Right lobe of liver (tissue), 4 donors: ENCODE results near the gene SPIRE1.

ENCODE experiments used
- CTCF ChIP-seq, 4 donors: fragments of 200-600 bp in 3 of 4; fragments of 450-650 bp in 1 of 4; IDR thresholded peaks; one replicate each; pipeline versions ENCODE4 v1.5.1 to v1.8.0; 2016 to 2022; ENCODE audit warnings: antibody characterized with exemption in 4 of 4, mild to moderate bottlenecking in 2 of 4
- POLR2A ChIP-seq: fragments of 450-650 bp; IDR thresholded peaks from one replicate; pipeline ENCODE4 v1.6.1; 2017; ENCODE audit warnings: antibody characterized with exemption, mild to moderate bottlenecking
- donor health status: DM: no; HTN: no; CAD: no.
- donor health status: DM: no; HTN: no; CAD: no.
- donor health status: DM: no; HTN: yes; CAD: no.

- no peak for TF ChIP-seq CTCF (IDR thresholded peaks at IDR 0.05)
- no peak for TF ChIP-seq POLR2A
Observed at GRCh38 chr18:12460874-12461273, 197.0 kb downstream of the SPIRE1 start.
